ENCODE data around the gene RUNX2. TPM values are rescaled to one million over a fixed set of nuclear protein-coding genes. Genes with fewer than 3 reads are reported as not detected.

Gene RUNX2
- polyA plus RNA-seq, 1 donor from 2014 or later: not detected

DNA sequence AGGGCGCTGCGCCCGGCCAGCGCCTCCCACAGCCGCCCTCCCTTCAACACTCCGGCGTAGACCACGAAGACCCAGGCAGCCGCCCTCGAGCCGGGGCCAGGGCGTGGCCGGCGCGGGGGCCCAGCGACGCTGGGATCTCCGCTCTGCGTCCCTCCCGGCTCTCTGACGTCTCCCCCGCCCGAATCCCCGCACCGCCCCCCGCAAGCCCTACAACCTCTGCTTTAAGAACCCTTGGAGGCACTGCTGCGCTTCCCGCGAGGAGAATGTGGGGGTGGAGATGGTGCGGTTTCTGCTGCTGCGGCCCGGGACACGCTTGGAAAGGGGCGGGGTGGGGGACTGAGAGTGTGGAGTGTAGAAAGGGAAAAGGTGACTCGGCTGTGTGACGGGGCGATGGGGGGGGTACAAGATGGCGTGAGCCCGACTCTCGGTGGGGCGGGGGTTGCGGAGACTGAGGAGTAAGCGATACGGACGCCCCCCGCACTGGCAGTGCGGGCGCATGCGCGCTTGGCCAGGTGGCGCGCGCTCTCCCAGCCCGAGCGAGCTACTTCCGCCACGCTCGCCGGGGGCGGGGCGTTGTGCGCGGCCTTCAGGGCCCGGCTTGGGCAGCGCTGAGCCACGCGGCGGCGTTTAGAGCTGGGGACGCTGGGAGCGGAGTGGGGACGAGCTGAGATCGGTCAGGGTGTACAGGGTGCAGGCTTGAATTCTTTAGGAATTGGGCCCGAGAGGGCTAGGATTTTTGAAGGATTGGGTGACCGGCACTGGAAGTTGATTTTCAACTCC is 49.6 kb downstream of the RUNX2 start, which contains the start of gene SUPT3H:
Gene SUPT3H, minus strand, starts transcription at position 381 of the 780 bp plus-strand sequence.
- Histone ChIP-seq H3K4me3 (ENCODE audit: low read length) (peak within 1 kb of the TSS; percentile 89), H3K9ac (ENCODE audit: low read length) (peak within 1 kb of the TSS; percentile 86), H3K79me2 (replicated peaks; ENCODE audit: insufficient read depth, low read length) (peaks cover 16% of the 10 kb centered on the region), H3K4me2 (ENCODE audit: low read length) (peak within 1 kb of the TSS; percentile 90), H3K36me3 (ENCODE audit: insufficient read depth, low read length) (no peaks in the 10 kb centered on the region), H3K27ac (ENCODE audit: low read length) (peak within 1 kb of the TSS; percentile 85), H2AFZ (ENCODE audit: low read depth, low read length) (peak within 1 kb of the TSS; percentile 93), H3F3A (ENCODE audit: insufficient read depth, low read length, poor library complexity, severe bottlenecking) (peaks cover 3% of the 10 kb centered on the region), H3K27me3 (ENCODE audit: insufficient read depth, low read depth, low read length) (no peaks in the 10 kb centered on the region), H3K9me3 (ENCODE audit: low read length) (no peaks in the 10 kb centered on the region), H4K20me1 (ENCODE audit: insufficient read depth) (no peaks in the 10 kb centered on the region), H3K9me2 (ENCODE audit: insufficient read depth, low read length) (no peaks in the 10 kb centered on the region)
- TF ChIP-seq POLR2AphosphoS5 (IDR thresholded peaks at IDR 0.05) (peak; percentile 55), EZH2 (IDR thresholded peaks at IDR 0.05; ENCODE audit: borderline replicate concordance, insufficient read depth, low read length, poor library complexity, severe bottlenecking) (no peak), TAF1 (IDR thresholded peaks at IDR 0.05; ENCODE audit: low read depth) (peak; percentile 78), SMC3 (conservative IDR thresholded peaks at IDR 0.05; ENCODE audit: poor library complexity) (peak; percentile 51), CTCF (IDR thresholded peaks at IDR 0.05; ENCODE audit: poor library complexity, severe bottlenecking) (peak; percentile 30), RAD21 (conservative IDR thresholded peaks at IDR 0.05) (no peak), EP300 (conservative IDR thresholded peaks at IDR 0.05; ENCODE audit: poor library complexity, severe bottlenecking) (no peak), MXI1 (conservative IDR thresholded peaks at IDR 0.05; ENCODE audit: poor library complexity, severe bottlenecking) (peak; percentile 86)
- TF ChIP-seq, protein P1, sequence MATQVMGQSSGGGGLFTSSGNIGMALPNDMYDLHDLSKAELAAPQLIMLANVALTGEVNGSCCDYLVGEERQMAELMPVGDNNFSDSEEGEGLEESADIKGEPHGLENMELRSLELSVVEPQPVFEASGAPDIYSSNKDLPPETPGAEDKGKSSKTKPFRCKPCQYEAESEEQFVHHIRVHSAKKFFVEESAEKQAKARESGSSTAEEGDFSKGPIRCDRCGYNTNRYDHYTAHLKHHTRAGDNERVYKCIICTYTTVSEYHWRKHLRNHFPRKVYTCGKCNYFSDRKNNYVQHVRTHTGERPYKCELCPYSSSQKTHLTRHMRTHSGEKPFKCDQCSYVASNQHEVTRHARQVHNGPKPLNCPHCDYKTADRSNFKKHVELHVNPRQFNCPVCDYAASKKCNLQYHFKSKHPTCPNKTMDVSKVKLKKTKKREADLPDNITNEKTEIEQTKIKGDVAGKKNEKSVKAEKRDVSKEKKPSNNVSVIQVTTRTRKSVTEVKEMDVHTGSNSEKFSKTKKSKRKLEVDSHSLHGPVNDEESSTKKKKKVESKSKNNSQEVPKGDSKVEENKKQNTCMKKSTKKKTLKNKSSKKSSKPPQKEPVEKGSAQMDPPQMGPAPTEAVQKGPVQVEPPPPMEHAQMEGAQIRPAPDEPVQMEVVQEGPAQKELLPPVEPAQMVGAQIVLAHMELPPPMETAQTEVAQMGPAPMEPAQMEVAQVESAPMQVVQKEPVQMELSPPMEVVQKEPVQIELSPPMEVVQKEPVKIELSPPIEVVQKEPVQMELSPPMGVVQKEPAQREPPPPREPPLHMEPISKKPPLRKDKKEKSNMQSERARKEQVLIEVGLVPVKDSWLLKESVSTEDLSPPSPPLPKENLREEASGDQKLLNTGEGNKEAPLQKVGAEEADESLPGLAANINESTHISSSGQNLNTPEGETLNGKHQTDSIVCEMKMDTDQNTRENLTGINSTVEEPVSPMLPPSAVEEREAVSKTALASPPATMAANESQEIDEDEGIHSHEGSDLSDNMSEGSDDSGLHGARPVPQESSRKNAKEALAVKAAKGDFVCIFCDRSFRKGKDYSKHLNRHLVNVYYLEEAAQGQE (IDR thresholded peaks at IDR 0.05; ENCODE audit: borderline replicate concordance): no peak

GRCh38 chr6:45378334-45378926 is 50.3 kb downstream of the RUNX2 start:
- H3K9me3 ChIP-seq (ENCODE audit: low read length): no peaks in the 10 kb centered on the region
- peak overlapping the region; percentile 57 for H2AFZ ChIP-seq (ENCODE audit: low read depth, low read length)
- H3K4me2 ChIP-seq (ENCODE audit: low read length): peak overlapping the region; percentile 44
- peaks cover 16% of the 10 kb centered on the region for H3K79me2 ChIP-seq (replicated peaks; ENCODE audit: insufficient read depth, low read length)
- H3K4me3 ChIP-seq (ENCODE audit: low read length): peak overlapping the region; percentile 89
- H3K27ac ChIP-seq (ENCODE audit: low read length): peak overlapping the region; percentile 56
- peaks cover 3% of the 10 kb centered on the region for H3F3A ChIP-seq (ENCODE audit: insufficient read depth, low read length, poor library complexity, severe bottlenecking)
- no peaks in the 10 kb centered on the region for H3K36me3 ChIP-seq (ENCODE audit: insufficient read depth, low read length)
- TF ChIP-seq EP300 (conservative IDR thresholded peaks at IDR 0.05; ENCODE audit: poor library complexity, severe bottlenecking): no peak
- TF ChIP-seq SMC3 (conservative IDR thresholded peaks at IDR 0.05; ENCODE audit: poor library complexity): peak; percentile 38
- TF ChIP-seq POLR2AphosphoS5 (IDR thresholded peaks at IDR 0.05): no peak
- TF ChIP-seq MXI1 (conservative IDR thresholded peaks at IDR 0.05; ENCODE audit: poor library complexity, severe bottlenecking): peak; percentile 20
- peak; percentile 5 for TF ChIP-seq RAD21 (conservative IDR thresholded peaks at IDR 0.05)
- H3K9ac ChIP-seq (ENCODE audit: low read length): peak overlapping the region; percentile 86
- H4K20me1 ChIP-seq (ENCODE audit: insufficient read depth): no peaks in the 10 kb centered on the region
- H3K27me3 ChIP-seq (ENCODE audit: insufficient read depth, low read depth, low read length): no peaks in the 10 kb centered on the region
- no peaks in the 10 kb centered on the region for H3K9me2 ChIP-seq (ENCODE audit: insufficient read depth, low read length)
